Neuronal stem cell (in vitro differentiated cells): ENCODE data around the gene TMEM203.
A peak's percentile ranks its signal among the peaks of the same experiment; 100 is the strongest.

Experiments
- DNase-seq: peaks from one replicate; pipeline ENCODE4 v3.0.0-alpha.2; 2013; ENCODE audit warnings: low spot score
- H2AFZ ChIP-seq: one replicate; pipeline ENCODE4 v1.6.1; 2013; ENCODE audit warnings: mild to moderate bottlenecking, low read length, inconsistent platforms
- H2AK5ac ChIP-seq: 2 replicates; pipeline ENCODE4 v1.6.1; 2013; ENCODE audit warnings: low read depth, mild to moderate bottlenecking, inconsistent platforms, low read length, moderate library complexity, mixed read lengths
- H2BK120ac ChIP-seq: 2 replicates; pipeline ENCODE4 v1.6.1; 2013; ENCODE audit warnings: low read depth, mild to moderate bottlenecking, inconsistent platforms, low read length, moderate library complexity, mixed read lengths
- H2BK12ac ChIP-seq: one replicate; pipeline ENCODE4 v1.6.1; 2013; ENCODE audit warnings: low read length, inconsistent platforms
- H2BK15ac ChIP-seq: 2 replicates; pipeline ENCODE4 v1.6.1; 2013; ENCODE audit warnings: mild to moderate bottlenecking, low read length, inconsistent platforms, mixed read lengths
- H2BK5ac ChIP-seq: one replicate; pipeline ENCODE4 v1.6.1; 2013; ENCODE audit warnings: inconsistent platforms, mild to moderate bottlenecking, low read length, moderate library complexity
- H3K14ac ChIP-seq: one replicate; pipeline ENCODE4 v1.6.1; 2013; ENCODE audit warnings: low read length, inconsistent platforms
- H3K18ac ChIP-seq: 2 replicates; pipeline ENCODE4 v1.6.1; 2013; ENCODE audit warnings: low read length, inconsistent platforms
- H3K23ac ChIP-seq: 2 replicates; pipeline ENCODE4 v1.6.1; 2013; ENCODE audit warnings: low read depth, mild to moderate bottlenecking, mixed read lengths, low read length, inconsistent platforms; ENCODE audit not compliant: poor library complexity
- H3K27ac ChIP-seq: replicated peaks from 3 replicates; pipeline ENCODE4 v1.5.1; 2013; ENCODE audit warnings: low read length, inconsistent platforms
- H3K27me3 ChIP-seq, 3 experiments: 2 replicates each; pipeline ENCODE4 v1.6.1; 2013; ENCODE audit warnings: low read length in 3 of 3, mild to moderate bottlenecking in 2 of 3, inconsistent platforms in 1 of 3, low read depth in 1 of 3, mixed read lengths in 1 of 3, moderate library complexity in 1 of 3; ENCODE audit not compliant: control insufficient read depth in 3 of 3, insufficient read depth in 3 of 3
- H3K36me3 ChIP-seq, 2 donors: replicated peaks in 1 of 2; 2 replicates each; pipeline ENCODE4 v1.6.1; 2013; ENCODE audit warnings: low read length in 2 of 2; ENCODE audit not compliant: control insufficient read depth in 2 of 2, insufficient read depth in 2 of 2
- H3K4ac ChIP-seq: 2 replicates; pipeline ENCODE4 v1.6.1; 2013; ENCODE audit warnings: inconsistent platforms, mild to moderate bottlenecking, low read length, moderate library complexity
- H3K4me1 ChIP-seq, 2 donors: 1 replicate in 1 of 2; 2 replicates in 1 of 2; pipeline ENCODE4 v1.6.1; 2013; ENCODE audit warnings: low read length in 2 of 2, low read depth in 1 of 2; ENCODE audit not compliant: control insufficient read depth in 2 of 2, insufficient read depth in 1 of 2
- H3K4me2 ChIP-seq: one replicate; pipeline ENCODE4 v1.6.1; 2013; ENCODE audit warnings: mild to moderate bottlenecking, low read length, inconsistent platforms; ENCODE audit not compliant: insufficient read depth, poor library complexity, severe bottlenecking
- H3K4me3 ChIP-seq, 2 donors: 2 replicates each; pipeline ENCODE4 v1.5.1; 2013; ENCODE audit warnings: low read length in 2 of 2, mild to moderate bottlenecking in 2 of 2, inconsistent platforms in 1 of 2, moderate library complexity in 1 of 2
- H3K79me1 ChIP-seq: one replicate; pipeline ENCODE4 v1.6.1; 2013; ENCODE audit warnings: low read depth, mild to moderate bottlenecking, inconsistent platforms, low read length, moderate library complexity
- H3K9ac ChIP-seq: one replicate; pipeline ENCODE4 v1.6.1; 2013; ENCODE audit warnings: mild to moderate bottlenecking, low read depth, low read length, inconsistent platforms; ENCODE audit not compliant: poor library complexity
- H3K9me3 ChIP-seq, 2 donors: replicated peaks in 1 of 2; 2 replicates each; pipeline versions ENCODE3 to v1.6.1; 2013; ENCODE audit warnings: low read length in 2 of 2, mild to moderate bottlenecking in 2 of 2, inconsistent platforms in 1 of 2, low read depth in 1 of 2, mixed read lengths in 1 of 2, moderate library complexity in 1 of 2; ENCODE audit not compliant: control insufficient read depth in 2 of 2, insufficient read depth in 1 of 2
- H4K8ac ChIP-seq: one replicate; pipeline ENCODE4 v1.6.1; 2013; ENCODE audit warnings: low read depth, mild to moderate bottlenecking, inconsistent platforms, low read length, moderate library complexity
- H4K91ac ChIP-seq: one replicate; pipeline ENCODE4 v1.6.1; 2013; ENCODE audit warnings: low read length, low read depth, mild to moderate bottlenecking, inconsistent platforms; ENCODE audit not compliant: poor library complexity
- WGBS, 2 donors: extraction: QIAGEN DNeasy Blood & Tissue Kit; methylation state at CpG; one replicate each; pipeline ENCODE4 v1.1.7; 2013; ENCODE audit warnings: missing lambda C conversion rate in 2 of 2, mixed read lengths in 1 of 2; ENCODE audit not compliant: insufficient read length in 2 of 2, insufficient replicate concordance in 1 of 2; ENCODE audit errors: extremely low coverage in 2 of 2; 5-methylcytosine and 5-hydroxymethylcytosine counted together

The TMEM203 gene

GRCh38 chr9:137237759-137238726 lies 32.6 kb upstream of the TMEM203 start:
- H3K4ac ChIP-seq = no peak overlapping the region
- peak overlapping the region; percentile 52 for H4K8ac ChIP-seq
- no CpG with 5 or more reads among the region's 13 CpGs for WGBS, 2 donors
- no peak overlapping the region for H3K27ac ChIP-seq
- no peak overlapping the region for H3K18ac ChIP-seq
- H3K79me1 ChIP-seq = peaks cover 24% of the 10 kb centered on the region
- H3K23ac ChIP-seq = peak overlapping the region; percentile 89
- no peak overlapping the region for H2BK5ac ChIP-seq
- no peak overlapping the region for H3K4me3 ChIP-seq
- DNase-seq = no peak
- H3K36me3 ChIP-seq = peaks cover 11 to 19% of the 10 kb centered on the region in 2 donors
- no peak overlapping the region for H2BK12ac ChIP-seq
- no peaks in the 10 kb centered on the region for H3K9me3 ChIP-seq
- H3K9ac ChIP-seq = peak overlapping the region; percentile 38
- no peak overlapping the region for H3K14ac ChIP-seq
- H4K91ac ChIP-seq = no peak overlapping the region
- no peak overlapping the region for H3K4me2 ChIP-seq
- peak overlapping the region; percentile 43 for H2BK15ac ChIP-seq
- H3K27me3 ChIP-seq = no peaks in the 10 kb centered on the region
- peak overlapping the region; percentile 100 for H2AK5ac ChIP-seq
- no peak overlapping the region for H2AFZ ChIP-seq
- H3K4me1 ChIP-seq = peaks cover 23 to 24% of the 10 kb centered on the region in 2 donors
- no peak overlapping the region for H2BK120ac ChIP-seq

- H4K91ac ChIP-seq = no peak overlapping the region
- H2BK15ac ChIP-seq = peak overlapping the region; percentile 98
- H3K4me1 ChIP-seq = peaks cover 15% of the 10 kb centered on the region in 2 donors
- no peak overlapping the region for H4K8ac ChIP-seq
- no peak for DNase-seq
- peak overlapping the region; percentile 95 for H3K18ac ChIP-seq
- WGBS, 2 donors = no CpG with 5 or more reads among the region's 11 CpGs
- H2BK120ac ChIP-seq = no peak overlapping the region
- H3K27me3 ChIP-seq = peaks cover 0 to 2% (median 0%) of the 10 kb centered on the region in 3 experiments
- peaks cover 0 to 9% of the 10 kb centered on the region in 2 donors for H3K36me3 ChIP-seq
- peak overlapping the region; percentile 14 for H3K4me2 ChIP-seq
- H3K4me3 ChIP-seq = peak overlapping the region in 1 of 2 donors; percentile 46
- H3K23ac ChIP-seq = peak overlapping the region; percentile 89
- H2AK5ac ChIP-seq = peak overlapping the region; percentile 100
- H2BK5ac ChIP-seq = peak overlapping the region; percentile 97
- H3K27ac ChIP-seq = no peak overlapping the region
- H3K14ac ChIP-seq = peak overlapping the region; percentile 56
- H3K4ac ChIP-seq = peak overlapping the region; percentile 66
- H3K9ac ChIP-seq = peak overlapping the region; percentile 60
- H3K79me1 ChIP-seq = peaks cover 15% of the 10 kb centered on the region
- peak overlapping the region; percentile 73 for H2BK12ac ChIP-seq
- no peak overlapping the region for H2AFZ ChIP-seq
- no peaks in the 10 kb centered on the region for H3K9me3 ChIP-seq
These were observed 31.5 kb upstream of the TMEM203 start for GRCh38 chr9:137236936-137237421.

- Histone ChIP-seq H3K4ac (peak overlapping the region; percentile 66), H4K8ac (no peak overlapping the region), H3K9ac (peak overlapping the region; percentile 70), H3K79me1 (peaks cover 12% of the 10 kb centered on the region), H3K27ac (no peak overlapping the region), H3K4me1 (peaks cover 15% of the 10 kb centered on the region in 2 donors), H2AFZ (no peak overlapping the region), H3K9me3 (no peaks in the 10 kb centered on the region), H2BK5ac (peak overlapping the region; percentile 97), H2AK5ac (peak overlapping the region; percentile 100), H3K14ac (peak overlapping the region; percentile 56), H3K4me2 (peak overlapping the region; percentile 25), H3K36me3 (peaks cover 0 to 5% of the 10 kb centered on the region in 2 donors), H2BK120ac (no peak overlapping the region), H2BK15ac (peak overlapping the region; percentile 98), H3K23ac (peak overlapping the region; percentile 89), H2BK12ac (peak overlapping the region; percentile 73), H3K18ac (peak overlapping the region; percentile 95), H3K4me3 (peak overlapping the region in 1 of 2 donors; percentile 46), H3K27me3 (peaks cover 0 to 3% (median 0%) of the 10 kb centered on the region in 3 experiments), H4K91ac (no peak overlapping the region)
- WGBS, 2 donors = no CpG with 5 or more reads among the region's 31 CpGs
- peak; percentile 84 for DNase-seq
These were observed 30.9 kb upstream of the TMEM203 start for GRCh38 chr9:137236238-137236935.
